GM23248 (cell line): ENCODE data around the gene NDUFAB1. TPM values are rescaled to one million over a fixed set of nuclear protein-coding genes. Genes with fewer than 3 reads are reported as not detected.
A peak's percentile ranks its signal among the peaks of the same experiment; 100 is the strongest.

Experiments
- DNase-seq: peaks from one replicate; pipeline ENCODE4 v3.0.0-alpha.2; 2015
- H2AFZ ChIP-seq: fragments of 200-600 bp; sonication (generic); 2 replicates; pipeline ENCODE4 v1.6.1; 2016; ENCODE audit warnings: antibody characterized with exemption
- H3F3A ChIP-seq: fragments of 200-600 bp; sonication (generic); 2 replicates; pipeline ENCODE4 v1.6.1; 2016; ENCODE audit warnings: mild to moderate bottlenecking, antibody characterized with exemption, mixed run types; ENCODE audit not compliant: insufficient read depth
- H3K27ac ChIP-seq: fragments of 200-600 bp; sonication (generic); 2 replicates; pipeline ENCODE4 v1.5.1; 2016; ENCODE audit warnings: mild to moderate bottlenecking
- H3K27me3 ChIP-seq: fragments of 200-600 bp; sonication (generic); replicated peaks from 2 replicates; pipeline ENCODE4 v1.6.1; 2016; ENCODE audit warnings: mild to moderate bottlenecking; ENCODE audit not compliant: insufficient read depth
- H3K36me3 ChIP-seq: fragments of 200-600 bp; sonication (generic); 2 replicates; pipeline ENCODE4 v1.6.1; 2016; ENCODE audit warnings: low read depth, mild to moderate bottlenecking
- H3K4me1 ChIP-seq: fragments of 200-600 bp; sonication (generic); 2 replicates; pipeline ENCODE4 v1.6.1; 2016; ENCODE audit warnings: mild to moderate bottlenecking; ENCODE audit not compliant: insufficient read depth
- H3K4me2 ChIP-seq: fragments of 200-600 bp; sonication (generic); one replicate; pipeline ENCODE4 v1.6.1; 2016; ENCODE audit warnings: mild to moderate bottlenecking; ENCODE audit not compliant: unreplicated experiment
- H3K4me3 ChIP-seq: fragments of 200-600 bp; sonication (generic); 2 replicates; pipeline ENCODE4 v1.5.1; 2016; ENCODE audit warnings: mild to moderate bottlenecking
- H3K79me2 ChIP-seq: fragments of 200-600 bp; sonication (generic); 2 replicates; pipeline ENCODE4 v1.6.1; 2016; ENCODE audit warnings: mild to moderate bottlenecking; ENCODE audit not compliant: insufficient read depth
- H3K9ac ChIP-seq: fragments of 200-600 bp; sonication (generic); 2 replicates; pipeline ENCODE4 v1.6.1; 2016; ENCODE audit warnings: mild to moderate bottlenecking
- H3K9me2 ChIP-seq: fragments of 200-600 bp; sonication (generic); 2 replicates; pipeline ENCODE4 v1.6.1; 2016; ENCODE audit warnings: mixed run types, mild to moderate bottlenecking, moderate library complexity; ENCODE audit not compliant: insufficient read depth
- H3K9me3 ChIP-seq: fragments of 200-600 bp; sonication (generic); one replicate; pipeline ENCODE4 v1.6.1; 2017; ENCODE audit warnings: low read depth
- H4K20me1 ChIP-seq: fragments of 200-600 bp; sonication (generic); 2 replicates; pipeline ENCODE4 v1.6.0; 2016; ENCODE audit not compliant: insufficient read depth
- EZH2 ChIP-seq: fragments of 200-600 bp; sonication (generic); IDR thresholded peaks from 2 replicates; pipeline ENCODE4 v1.6.1; 2018; ENCODE audit warnings: antibody characterized with exemption, mild to moderate bottlenecking; ENCODE audit not compliant: insufficient read depth, poor library complexity, severe bottlenecking
- EZH2phosphoT487 ChIP-seq: fragments of 200-600 bp; sonication (generic); IDR thresholded peaks from 2 replicates; pipeline ENCODE4 v1.6.1; 2018; ENCODE audit warnings: antibody characterized with exemption, moderate library complexity, mild to moderate bottlenecking, low read depth; ENCODE audit not compliant: insufficient read depth
- WGBS, 2 experiments: methylation state at CpG; one replicate each; pipeline ENCODE4 v1.1.6; 2015 to 2017; ENCODE audit warnings: low lambda C conversion rate in 2 of 2, low coverage in 1 of 2; ENCODE audit errors: missing lambda C conversion rate in 2 of 2; 5-methylcytosine and 5-hydroxymethylcytosine counted together
- in situ Hi-C: fragments of 300-500 bp; cut with MboI; formaldehyde crosslinking; loops from 2 replicates; pipeline ENCODE4 v1.15.0; 2020
- polyA plus RNA-seq: library from polyadenylated mRNA; unstranded; fragments of >200 nt; fragmentation: Nextera tagmentation; extraction: Ambion mirVana; gene quantifications from 2 replicates; pipeline ENCODE4 v1.2.1, GENCODE V29; 2016
- total RNA-seq: library from RNA; depleted of rRNA; stranded (reverse); fragments of >200 nt; shearing (Covaris generic); gene quantifications from 2 replicates; pipeline ENCODE4 v1.2.3, GENCODE V29; 2014

Gene NDUFAB1
- total and polyA plus RNA-seq, 2 experiments from 2014 or later, result 78.9 to 235 TPM

DNA sequence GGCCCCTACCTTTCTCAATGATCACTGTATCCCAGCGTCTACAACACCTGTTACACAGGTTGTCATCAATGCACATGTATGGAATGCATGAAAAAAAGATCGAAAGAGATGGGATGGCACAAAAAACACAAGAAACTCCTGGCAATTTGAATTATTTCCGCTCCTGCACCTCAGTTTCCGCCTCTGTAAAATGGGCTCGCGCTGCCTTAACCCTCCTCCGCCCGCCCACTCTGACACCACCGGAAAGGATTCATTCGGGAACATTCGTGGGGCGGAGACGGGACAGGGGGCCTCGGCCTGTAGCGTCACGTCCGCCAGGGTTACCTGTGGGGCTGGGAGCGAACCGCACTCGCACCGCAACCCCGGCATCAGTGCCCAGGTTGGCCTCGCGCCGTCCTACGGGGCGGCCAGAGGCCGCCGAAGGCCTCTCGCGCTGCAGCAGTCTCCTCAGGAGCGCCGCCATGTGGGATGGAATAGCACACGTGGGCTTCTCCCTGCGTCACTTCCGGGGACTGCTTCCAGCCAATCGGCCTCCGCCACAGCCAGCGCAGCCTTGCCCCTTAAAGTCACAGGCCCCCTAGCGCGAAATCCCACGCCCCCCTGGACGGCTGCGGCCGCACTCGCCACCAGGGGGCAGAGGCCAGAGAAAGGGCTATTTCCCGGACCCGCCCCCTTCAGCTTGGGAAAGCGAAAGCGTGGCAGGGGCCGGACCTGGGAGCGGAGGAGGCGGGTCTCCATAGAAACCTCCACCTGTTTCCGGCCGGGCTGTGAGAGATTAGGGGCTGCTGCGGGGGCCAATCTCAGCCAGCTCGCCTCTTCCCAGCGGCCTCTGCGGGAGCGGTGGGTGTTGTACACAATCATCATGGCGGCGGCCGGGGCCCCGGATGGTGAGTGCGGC, 39.0 kb downstream of the NDUFAB1 start, which contains the start of the genes EARS2 and UBFD1:
Gene EARS2, minus strand, starts transcription at position 470 of the 898 bp plus-strand sequence. Its CDS starts 7 bp downstream, at position 463.
Gene UBFD1, plus strand, starts transcription at position 847 of the 898 bp plus-strand sequence. Its CDS starts 16 bp downstream, at position 863.
- in situ Hi-C loops, result no loop called here

DNA sequence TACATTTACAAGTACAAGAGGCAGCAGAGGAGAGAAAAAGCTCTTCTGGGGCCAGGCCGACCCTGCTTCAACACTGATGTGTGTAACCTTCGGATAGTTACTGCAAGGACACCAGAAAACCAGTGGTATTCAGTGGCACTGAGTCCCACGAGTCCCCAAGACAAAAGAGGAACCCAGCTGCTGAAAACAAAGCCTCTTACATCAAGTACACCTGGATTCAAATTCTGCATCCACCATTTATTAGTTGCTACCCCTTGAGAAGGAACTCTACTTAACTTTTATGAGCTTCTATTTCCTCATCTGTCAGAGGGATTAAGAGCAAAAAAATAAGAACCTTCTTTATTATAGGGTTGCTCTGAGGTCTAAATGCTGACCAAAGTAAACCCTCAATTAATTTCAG, 41.6 kb downstream of the NDUFAB1 start:
- in situ Hi-C loops, result no loop called here
- 75 to 82% methylated on average over 3 of the region's 3 CpGs for WGBS, 2 experiments
- peaks cover 41% of the 10 kb centered on the region for H3K79me2 ChIP-seq

More for the DNA sequence above, 39.0 kb downstream of the NDUFAB1 start, which contains the start of the genes EARS2 and UBFD1:
- Histone ChIP-seq H3K9ac (peak within 1 kb of the TSS; percentile 97), H4K20me1 (no peaks in the 10 kb centered on the region; the same call in 1 of the 2 replicates), H2AFZ (peak within 1 kb of the TSS; percentile 74), H3K4me3 (peak within 1 kb of the TSS; percentile 96), H3K79me2 (peaks cover 67% of the 10 kb centered on the region), H3K27me3 (no peaks in the 10 kb centered on the region), H3F3A (peaks cover 13% of the 10 kb centered on the region; the same call in 1 of the 2 replicates), H3K9me2 (no peaks in the 10 kb centered on the region), H3K4me1 (peaks cover 15% of the 10 kb centered on the region), H3K36me3 (peaks cover 27% of the 10 kb centered on the region), H3K4me2 (peak within 1 kb of the TSS; percentile 86), H3K9me3 (no peaks in the 10 kb centered on the region), H3K27ac (peak within 1 kb of the TSS; percentile 92)
- TF ChIP-seq EZH2phosphoT487 (no peak), EZH2 (no peak)
- peak; percentile 100 for DNase-seq
- 3 to 4% methylated on average over 41 to 57 of the region's 65 CpGs for WGBS, 2 experiments

DNA sequence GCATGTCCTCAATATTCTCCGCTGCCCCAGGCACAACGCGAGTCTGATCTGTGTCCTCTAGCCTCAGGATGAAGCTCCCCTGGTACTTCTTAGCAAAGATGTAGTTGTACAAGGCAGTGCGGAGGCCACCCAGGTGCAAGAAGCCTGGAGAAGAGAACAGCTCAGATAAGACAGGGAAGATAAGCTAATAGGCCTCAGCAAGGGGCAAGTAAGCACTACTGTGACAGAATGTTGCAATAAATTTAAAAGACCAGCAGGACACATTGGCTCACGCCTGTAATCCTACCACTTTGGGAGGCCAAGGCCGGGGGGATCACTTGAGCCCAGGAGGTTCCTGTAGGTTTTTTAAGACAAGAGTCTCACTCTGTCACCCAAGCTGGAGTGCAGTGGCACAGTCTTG, 44.0 kb downstream of the NDUFAB1 start:
- no peak overlapping the region for H3K4me2 ChIP-seq
- no peak overlapping the region for H3K4me3 ChIP-seq
- H3K4me1 ChIP-seq, result peaks cover 6% of the 10 kb centered on the region; the same call in 1 of the 2 replicates
- H3K27ac ChIP-seq, result no peak overlapping the region
- H3K36me3 ChIP-seq, result peaks cover 25% of the 10 kb centered on the region
- H2AFZ ChIP-seq, result no peak overlapping the region
- WGBS, 2 experiments, result 79 to 80% methylated on average over 6 of the region's 6 CpGs
- DNase-seq, result no peak
- H3F3A ChIP-seq, result peaks cover 6% of the 10 kb centered on the region; the same call in 1 of the 2 replicates
- no peaks in the 10 kb centered on the region for H3K9me3 ChIP-seq
- H3K79me2 ChIP-seq, result peaks cover 23% of the 10 kb centered on the region
- H4K20me1 ChIP-seq, result no peaks in the 10 kb centered on the region
- H3K9me2 ChIP-seq, result no peaks in the 10 kb centered on the region
- H3K9ac ChIP-seq, result no peak overlapping the region
- no peak for TF ChIP-seq EZH2
- no peak for TF ChIP-seq EZH2phosphoT487
- H3K27me3 ChIP-seq, result no peaks in the 10 kb centered on the region
- in situ Hi-C loops, result no loop called here

More for the DNA sequence above, 41.6 kb downstream of the NDUFAB1 start:
- Histone ChIP-seq H3K4me2 (no peak overlapping the region), H3K4me3 (no peak overlapping the region), H3K27ac (no peak overlapping the region), H3F3A (peaks cover 13% of the 10 kb centered on the region; the same call in 1 of the 2 replicates), H3K27me3 (no peaks in the 10 kb centered on the region), H3K9me2 (no peaks in the 10 kb centered on the region), H3K4me1 (peaks cover 15% of the 10 kb centered on the region), H2AFZ (no peak overlapping the region), H3K9ac (no peak overlapping the region), H4K20me1 (no peaks in the 10 kb centered on the region; the same call in 1 of the 2 replicates), H3K36me3 (peaks cover 17% of the 10 kb centered on the region), H3K9me3 (no peaks in the 10 kb centered on the region)
- DNase-seq, result no peak
- TF ChIP-seq EZH2phosphoT487 (no peak), EZH2 (no peak)

DNA sequence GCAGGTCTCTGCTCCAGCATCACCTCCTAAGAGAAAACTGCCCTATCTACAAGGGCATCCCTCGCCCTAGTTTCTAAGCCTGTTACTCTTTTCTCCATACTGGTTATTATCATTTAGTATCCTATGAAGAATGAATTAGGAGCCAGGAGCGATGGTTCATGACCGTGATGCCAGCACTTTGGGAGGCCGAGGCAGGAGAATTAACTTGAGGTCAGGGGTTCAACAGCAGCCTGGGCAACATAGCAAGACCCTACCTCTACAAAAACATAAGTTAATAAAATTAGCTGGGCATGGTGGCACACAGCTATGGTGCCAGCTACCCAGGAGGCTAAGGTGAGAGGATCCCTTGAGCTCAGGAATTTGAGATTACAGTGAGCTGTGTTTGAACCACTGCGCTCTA, 46.2 kb downstream of the NDUFAB1 start:
- TF ChIP-seq EZH2 (no peak), EZH2phosphoT487 (no peak)
- Histone ChIP-seq H3K9me2 (no peaks in the 10 kb centered on the region), H3K9me3 (no peaks in the 10 kb centered on the region), H3K9ac (no peak overlapping the region), H3K4me2 (no peak overlapping the region), H3K4me1 (no peaks in the 10 kb centered on the region), H3K4me3 (no peak overlapping the region), H4K20me1 (no peaks in the 10 kb centered on the region), H3F3A (no peaks in the 10 kb centered on the region), H3K36me3 (peaks cover 25% of the 10 kb centered on the region), H3K27me3 (no peaks in the 10 kb centered on the region), H2AFZ (no peak overlapping the region), H3K79me2 (peaks cover 2% of the 10 kb centered on the region; the same call in 1 of the 2 replicates), H3K27ac (no peak overlapping the region)
- 89 to 92% methylated on average over 5 of the region's 5 CpGs for WGBS, 2 experiments
- DNase-seq, result no peak
- in situ Hi-C loops, result no loop called here
